ENCODE results near the gene SORBS1. TPM values are rescaled to one million over a fixed set of nuclear protein-coding genes. Genes with fewer than 3 reads are reported as not detected.
A peak's percentile ranks its signal among the peaks of the same experiment; 100 is the strongest.

SORBS1 gene
- total and polyA plus RNA-seq, 4 donors, result 13.1 to 68.9 (median 44.0) TPM

GRCh38 chr10:95388109-95388471, 173.1 kb downstream of the SORBS1 start:
- H3K4me1 ChIP-seq (ENCODE audit: control insufficient read depth in 5 of 5, insufficient read depth in 5 of 5, low read length in 5 of 5), result peaks cover 0 to 24% (median 12%) of the 10 kb centered on the region in 5 donors
- no peak for DNase-seq
- peak overlapping the region; percentile 9 to 55 for H3K27ac ChIP-seq (ENCODE audit: low read depth in 1 of 2, low read length in 1 of 2)
- H3K27me3 ChIP-seq (ENCODE audit: control insufficient read depth in 3 of 3, insufficient read depth in 3 of 3, low read length in 2 of 3), result no peaks in the 10 kb centered on the region
- H3K4me3 ChIP-seq, result no peak overlapping the region
- H3K36me3 ChIP-seq (ENCODE audit: control insufficient read depth in 4 of 4, insufficient read depth in 4 of 4, low read length in 4 of 4), result peaks cover 0 to 16% (median 3%) of the 10 kb centered on the region in 4 donors
- TF ChIP-seq CTCF (IDR thresholded peaks at IDR 0.05; ENCODE audit: control extremely low read depth, extremely low read depth), result no peak
- no peaks in the 10 kb centered on the region for H3K9me3 ChIP-seq (ENCODE audit: control insufficient read depth in 4 of 4, insufficient read depth in 3 of 4, low read length in 3 of 4)
- ATAC-seq (ENCODE audit: insufficient read depth, low FRiP score), result no peak
- 82 to 85% methylated on average over 5 of the region's 5 CpGs for WGBS, 2 donors
- H3K9ac ChIP-seq (ENCODE audit: insufficient read depth in 1 of 2, low read length in 2 of 2), result no peak overlapping the region

DNA sequence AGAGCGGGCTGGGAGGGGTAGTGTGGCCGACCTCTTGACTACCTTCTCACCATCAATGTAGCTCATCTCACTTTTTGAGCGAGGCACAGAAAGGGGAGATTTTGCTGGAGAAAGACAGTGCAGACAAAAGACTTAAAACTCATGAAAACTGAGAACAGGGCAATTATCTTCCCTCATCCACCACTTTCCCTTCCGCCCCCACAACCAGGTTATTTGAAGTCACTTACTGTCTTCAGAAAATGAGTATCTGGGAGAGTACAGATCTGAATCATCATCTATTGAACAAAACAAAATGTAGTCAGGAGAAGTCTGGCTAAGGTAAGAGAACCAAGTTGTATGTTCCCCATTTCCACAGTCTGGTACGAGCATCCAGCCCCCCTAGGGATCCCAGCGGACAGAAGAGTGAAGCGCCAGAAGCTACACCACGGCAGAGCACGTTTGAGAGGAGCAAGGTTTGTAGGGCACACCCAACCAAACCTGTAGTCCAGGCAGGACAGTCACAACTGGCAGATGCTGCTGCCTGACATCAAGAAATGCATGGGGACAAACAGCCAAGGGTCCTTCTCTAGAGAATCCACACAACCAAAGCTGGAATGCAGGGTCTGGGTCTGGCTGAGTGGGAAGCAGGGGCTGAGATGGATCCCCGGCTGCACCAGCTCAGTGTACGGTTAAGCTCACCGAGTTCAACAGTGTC, 177.0 kb downstream of the SORBS1 start:
- Histone ChIP-seq H3K4me1 (ENCODE audit: control insufficient read depth in 5 of 5, insufficient read depth in 5 of 5, low read length in 5 of 5) (peaks cover 0 to 7% (median 3%) of the 10 kb centered on the region in 5 donors), H3K27me3 (ENCODE audit: control insufficient read depth in 3 of 3, insufficient read depth in 3 of 3, low read length in 2 of 3) (no peaks in the 10 kb centered on the region), H3K4me3 (no peak overlapping the region), H3K9me3 (ENCODE audit: control insufficient read depth in 4 of 4, insufficient read depth in 3 of 4, low read length in 3 of 4) (no peaks in the 10 kb centered on the region), H3K9ac (ENCODE audit: insufficient read depth in 1 of 2, low read length in 2 of 2) (no peak overlapping the region), H3K36me3 (ENCODE audit: control insufficient read depth in 4 of 4, insufficient read depth in 4 of 4, low read length in 4 of 4) (peaks cover 2 to 27% (median 13%) of the 10 kb centered on the region in 4 donors), H3K27ac (ENCODE audit: low read depth in 1 of 2, low read length in 1 of 2) (peak overlapping the region; percentile 13 to 16)
- DNase-seq (no peak), ATAC-seq (ENCODE audit: insufficient read depth, low FRiP score) (no peak)
- no peak for TF ChIP-seq CTCF (IDR thresholded peaks at IDR 0.05; ENCODE audit: control extremely low read depth, extremely low read depth)
- WGBS, 2 donors, result 93% methylated on average over 12 of the region's 12 CpGs

GRCh38 chr10:95382596-95382995, 178.6 kb downstream of the SORBS1 start:
- Histone ChIP-seq H3K27me3 (ENCODE audit: control insufficient read depth in 3 of 3, insufficient read depth in 3 of 3, low read length in 2 of 3) (no peaks in the 10 kb centered on the region), H3K27ac (ENCODE audit: low read depth in 1 of 2, low read length in 1 of 2) (peak overlapping the region in 1 of 2 donors; percentile 24), H3K9ac (ENCODE audit: insufficient read depth in 1 of 2, low read length in 2 of 2) (no peak overlapping the region), H3K9me3 (ENCODE audit: control insufficient read depth in 4 of 4, insufficient read depth in 3 of 4, low read length in 3 of 4) (no peaks in the 10 kb centered on the region), H3K4me1 (ENCODE audit: control insufficient read depth in 5 of 5, insufficient read depth in 5 of 5, low read length in 5 of 5) (peaks cover 0 to 8% (median 0%) of the 10 kb centered on the region in 5 donors), H3K4me3 (no peak overlapping the region), H3K36me3 (ENCODE audit: control insufficient read depth in 4 of 4, insufficient read depth in 4 of 4, low read length in 4 of 4) (peaks cover 2 to 30% (median 13%) of the 10 kb centered on the region in 4 donors)
- ATAC-seq (ENCODE audit: insufficient read depth, low FRiP score), result no peak
- 80 to 91% methylated on average over 2 of the region's 2 CpGs for WGBS, 2 donors
- no peak for DNase-seq
- no peak for TF ChIP-seq CTCF (IDR thresholded peaks at IDR 0.05; ENCODE audit: control extremely low read depth, extremely low read depth)

Data from lung (tissue), 12 donors.